ENCODE measurements around the gene RIC1.

RIC1 gene

GRCh38 chr9:5818424-5819142, 189.7 kb downstream of the RIC1 start:
- CTCF ChIA-PET = interaction anchor here (0.9 to 2.9 kb wide), 7 partner anchors 9 to 80 kb away, joined by 3 to 24 read pairs (median 3); partner anchors contain the start of gene ERMP1
- H3K36me3 ChIP-seq (ENCODE audit: control insufficient read depth in 4 of 4, insufficient read depth in 4 of 4, low read length in 3 of 4) = peaks cover 8 to 62% (median 39%) of the 10 kb centered on the region in 4 experiments
- H3K9me3 ChIP-seq (ENCODE audit: control extremely low read depth in 1 of 5, control insufficient read depth in 4 of 5, insufficient read depth in 2 of 5, low read depth in 1 of 5, low read length in 4 of 5) = no peaks in the 10 kb centered on the region
- POLR2A ChIA-PET = no interaction called here
- H3K4me3 ChIP-seq (ENCODE audit: control insufficient read depth in 1 of 7, extremely low read depth in 1 of 7, insufficient read depth in 4 of 7, low read depth in 2 of 7, low read length in 6 of 7) = no peak overlapping the region
- 100% methylated on average over 1 of the region's 2 CpGs for WGBS (ENCODE audit: insufficient coverage)
- H3K27ac ChIP-seq (ENCODE audit: insufficient read depth in 1 of 2, low read depth in 1 of 2, low read length in 2 of 2, poor library complexity in 1 of 2, severe bottlenecking in 2 of 2) = no peak overlapping the region
- no peaks in the 10 kb centered on the region for H3K27me3 ChIP-seq (replicated peaks in 2 of 5; ENCODE audit: control insufficient read depth in 4 of 5, insufficient read depth in 5 of 5, low read length in 4 of 5)
- DNase-seq = no peak
- peaks cover 0 to 8% (median 0%) of the 10 kb centered on the region in 4 experiments for H3K4me1 ChIP-seq (ENCODE audit: control extremely low read depth in 1 of 4, control insufficient read depth in 4 of 4, insufficient read depth in 4 of 4, low read length in 3 of 4)

DNA sequence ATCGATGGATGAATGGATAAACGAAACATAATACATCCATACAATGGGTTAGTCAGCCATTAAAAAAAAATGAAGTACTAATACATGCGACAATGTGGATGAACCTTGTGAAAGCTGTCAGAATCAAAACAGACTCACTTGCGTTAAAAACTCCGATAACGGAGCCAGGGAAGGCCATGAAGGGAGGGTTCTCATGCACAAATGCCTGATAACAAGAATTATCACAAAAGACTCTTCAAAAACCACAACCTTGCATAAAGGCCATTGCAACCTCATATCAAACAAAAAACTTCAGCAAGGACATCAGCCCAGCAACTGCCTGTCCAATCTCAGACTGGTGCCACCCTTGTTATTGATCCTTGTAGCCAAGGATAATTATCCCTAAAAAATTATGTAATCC, 190.3 kb downstream of the RIC1 start:
- ChIA-PET CTCF (interaction anchor here (0.9 to 2.9 kb wide), 4 partner anchors 10 to 68 kb away, joined by 3 to 24 read pairs (median 3); partner anchors contain the start of gene ERMP1), POLR2A (no interaction called here)
- H3K27ac ChIP-seq (ENCODE audit: insufficient read depth in 1 of 2, low read depth in 1 of 2, low read length in 2 of 2, poor library complexity in 1 of 2, severe bottlenecking in 2 of 2) = no peak overlapping the region
- H3K27me3 ChIP-seq (replicated peaks in 2 of 5; ENCODE audit: control insufficient read depth in 4 of 5, insufficient read depth in 5 of 5, low read length in 4 of 5) = no peaks in the 10 kb centered on the region
- no peak overlapping the region for H3K4me3 ChIP-seq (ENCODE audit: control insufficient read depth in 1 of 7, extremely low read depth in 1 of 7, insufficient read depth in 4 of 7, low read depth in 2 of 7, low read length in 6 of 7)
- DNase-seq = no peak
- H3K36me3 ChIP-seq (ENCODE audit: control insufficient read depth in 4 of 4, insufficient read depth in 4 of 4, low read length in 3 of 4) = peaks cover 8 to 63% (median 39%) of the 10 kb centered on the region in 4 experiments
- peaks cover 0 to 8% (median 0%) of the 10 kb centered on the region in 4 experiments for H3K4me1 ChIP-seq (ENCODE audit: control extremely low read depth in 1 of 4, control insufficient read depth in 4 of 4, insufficient read depth in 4 of 4, low read length in 3 of 4)
- no peaks in the 10 kb centered on the region for H3K9me3 ChIP-seq (ENCODE audit: control extremely low read depth in 1 of 5, control insufficient read depth in 4 of 5, insufficient read depth in 2 of 5, low read depth in 1 of 5, low read length in 4 of 5)
- WGBS (ENCODE audit: insufficient coverage) = no CpG with 5 or more reads among the region's 6 CpGs

- no peaks in the 10 kb centered on the region for H3K9me3 ChIP-seq (ENCODE audit: control extremely low read depth in 1 of 5, control insufficient read depth in 4 of 5, insufficient read depth in 2 of 5, low read depth in 1 of 5, low read length in 4 of 5)
- H3K4me3 ChIP-seq (ENCODE audit: control insufficient read depth in 1 of 7, extremely low read depth in 1 of 7, insufficient read depth in 4 of 7, low read depth in 2 of 7, low read length in 6 of 7) = no peak overlapping the region
- no peak for DNase-seq
- H3K36me3 ChIP-seq (ENCODE audit: control insufficient read depth in 4 of 4, insufficient read depth in 4 of 4, low read length in 3 of 4) = peaks cover 16 to 64% (median 41%) of the 10 kb centered on the region in 4 experiments
- no peaks in the 10 kb centered on the region for H3K27me3 ChIP-seq (replicated peaks in 2 of 5; ENCODE audit: control insufficient read depth in 4 of 5, insufficient read depth in 5 of 5, low read length in 4 of 5)
- peaks cover 0 to 12% (median under 1%) of the 10 kb centered on the region in 4 experiments for H3K4me1 ChIP-seq (ENCODE audit: control extremely low read depth in 1 of 4, control insufficient read depth in 4 of 4, insufficient read depth in 4 of 4, low read length in 3 of 4)
- WGBS (ENCODE audit: insufficient coverage) = no CpG with 5 or more reads among the region's 1 CpG
- H3K27ac ChIP-seq (ENCODE audit: insufficient read depth in 1 of 2, low read depth in 1 of 2, low read length in 2 of 2, poor library complexity in 1 of 2, severe bottlenecking in 2 of 2) = peak overlapping the region in 1 of 2 experiments; percentile 6
- ChIA-PET CTCF (interaction anchor here (0.8 to 1.3 kb wide), 4 partner anchors 9 to 76 kb away, joined by 3 to 5 read pairs (median 4); no protein-coding TSS in a partner anchor), POLR2A (no interaction called here)
These were observed 191.5 kb downstream of the RIC1 start for GRCh38 chr9:5820425-5820824.

DNA sequence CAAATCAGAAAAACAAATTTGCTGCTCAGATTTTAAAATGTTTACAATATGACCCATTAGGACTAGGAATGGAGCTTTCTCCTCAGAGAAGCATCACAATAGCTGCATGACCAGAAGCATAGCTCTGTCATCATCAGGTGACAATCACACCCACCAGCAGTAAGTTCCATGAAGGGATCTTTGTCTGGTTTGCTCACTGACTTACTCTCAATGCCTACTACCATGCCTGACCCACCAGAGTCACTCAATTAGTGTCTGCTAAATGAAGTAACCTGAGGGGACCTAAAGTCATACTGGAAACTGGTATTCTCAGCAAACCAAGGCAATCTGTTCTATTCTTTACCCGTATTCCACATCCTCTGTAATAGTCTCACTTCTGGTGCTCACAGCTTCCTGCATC, 196.3 kb downstream of the RIC1 start:
- H3K27ac ChIP-seq (ENCODE audit: insufficient read depth in 1 of 2, low read depth in 1 of 2, low read length in 2 of 2, poor library complexity in 1 of 2, severe bottlenecking in 2 of 2) = no peak overlapping the region
- no peaks in the 10 kb centered on the region for H3K9me3 ChIP-seq (ENCODE audit: control extremely low read depth in 1 of 5, control insufficient read depth in 4 of 5, insufficient read depth in 2 of 5, low read depth in 1 of 5, low read length in 4 of 5)
- H3K4me3 ChIP-seq (ENCODE audit: control insufficient read depth in 1 of 7, extremely low read depth in 1 of 7, insufficient read depth in 4 of 7, low read depth in 2 of 7, low read length in 6 of 7) = peak overlapping the region in 1 of 7 experiments; percentile 53
- DNase-seq = no peak
- WGBS (ENCODE audit: insufficient coverage) = 14% methylated on average over 1 of the region's 1 CpG
- peaks cover 5 to 50% (median 6%) of the 10 kb centered on the region in 4 experiments for H3K4me1 ChIP-seq (ENCODE audit: control extremely low read depth in 1 of 4, control insufficient read depth in 4 of 4, insufficient read depth in 4 of 4, low read length in 3 of 4)
- ChIA-PET CTCF (interaction anchor here (0.7 to 11.5 kb wide), 7 partner anchors 9 to 74 kb away, joined by 3 to 110 read pairs (median 4); partner anchors contain the start of gene ERMP1), POLR2A (no interaction called here)
- H3K27me3 ChIP-seq (replicated peaks in 2 of 5; ENCODE audit: control insufficient read depth in 4 of 5, insufficient read depth in 5 of 5, low read length in 4 of 5) = no peaks in the 10 kb centered on the region
- H3K36me3 ChIP-seq (ENCODE audit: control insufficient read depth in 4 of 4, insufficient read depth in 4 of 4, low read length in 3 of 4) = peaks cover 15 to 65% (median 37%) of the 10 kb centered on the region in 4 experiments
